OCI-LY3 (cell line): Measurements from ENCODE around the gene TRIM40.

Experiments
- H2AFZ ChIP-seq: fragments of 200-600, 300-600 bp; shearing (Covaris generic); 2 replicates; pipeline ENCODE4 v1.6.0; 2014; ENCODE audit warnings: antibody characterized with exemption, low read depth, low read length
- H3K27ac ChIP-seq: fragments of 200-600, 300-600 bp; sonication (generic); 2 replicates; pipeline ENCODE4 v1.5.1; 2014; ENCODE audit warnings: mild to moderate bottlenecking, low read length, moderate library complexity, mixed read lengths
- H3K27me3 ChIP-seq: fragments of 200-600, 300-600 bp; sonication (generic); 2 replicates; pipeline ENCODE4 v1.6.1; 2014; ENCODE audit warnings: low read depth, low read length, mixed read lengths
- H3K36me3 ChIP-seq: fragments of 200-600, 300-600 bp; sonication (generic); replicated peaks from 2 replicates; pipeline ENCODE3; 2014; ENCODE audit warnings: low read depth, low read length, mixed read lengths
- H3K4me1 ChIP-seq: fragments of 300-600, 200-600 bp; sonication (generic); 2 replicates; pipeline ENCODE4 v1.6.1; 2014; ENCODE audit warnings: low read length, mixed read lengths
- H3K4me2 ChIP-seq: fragments of 200-600, 300-600 bp; sonication (generic); 2 replicates; pipeline ENCODE4 v1.6.1; 2014; ENCODE audit warnings: low read length, mixed read lengths
- H3K4me3 ChIP-seq: fragments of 300-600, 200-600 bp; sonication (generic); 2 replicates; pipeline ENCODE4 v1.5.1; 2014; ENCODE audit warnings: antibody characterized with exemption, mild to moderate bottlenecking, low read length, moderate library complexity
- H3K79me2 ChIP-seq: fragments of 300-600, 200-600 bp; shearing (Covaris generic); 2 replicates; pipeline ENCODE4 v1.6.1; 2014; ENCODE audit warnings: mild to moderate bottlenecking, low read length, mixed read lengths
- H3K9ac ChIP-seq: fragments of 300-600, 200-600 bp; shearing (Covaris generic); 2 replicates; pipeline ENCODE4 v1.6.0; 2014; ENCODE audit warnings: mild to moderate bottlenecking, low read length, moderate library complexity
- H3K9me3 ChIP-seq: fragments of 200-600, 300-600 bp; shearing (Covaris generic); 2 replicates; pipeline ENCODE4 v1.6.1; 2014; ENCODE audit warnings: low read length, mixed read lengths; ENCODE audit not compliant: insufficient read depth
- H4K20me1 ChIP-seq: fragments of 200-600, 300-600 bp; sonication (generic); 2 replicates; pipeline ENCODE4 v1.6.1; 2016; ENCODE audit warnings: low read length, mixed read lengths; ENCODE audit not compliant: insufficient read depth
- EZH2phosphoT487 ChIP-seq: fragments of 200-600 bp; shearing (Covaris generic); IDR thresholded peaks from 2 replicates; pipeline ENCODE4 v1.6.1; 2018; ENCODE audit warnings: antibody characterized with exemption, mixed run types, low read depth
- TF ChIP-seq, protein P1 (sequence below): fragments of 200-600, 300-600 bp; sonication (generic); IDR thresholded peaks from 2 replicates; pipeline ENCODE4 v1.5.1; 2014; ENCODE audit warnings: antibody characterized with exemption, low read length, low read depth

Gene TRIM40

GRCh38 chr6:30121446-30122366 lies 14.2 kb upstream of the TRIM40 start:
- H3K27ac ChIP-seq = no peak overlapping the region
- H3K36me3 ChIP-seq = no peaks in the 10 kb centered on the region
- no peaks in the 10 kb centered on the region for H3K79me2 ChIP-seq
- no peaks in the 10 kb centered on the region for H3K4me1 ChIP-seq
- no peaks in the 10 kb centered on the region for H4K20me1 ChIP-seq
- H3K4me2 ChIP-seq = no peak overlapping the region
- no peaks in the 10 kb centered on the region for H3K27me3 ChIP-seq
- no peak overlapping the region for H3K4me3 ChIP-seq
- TF ChIP-seq, protein P1, sequence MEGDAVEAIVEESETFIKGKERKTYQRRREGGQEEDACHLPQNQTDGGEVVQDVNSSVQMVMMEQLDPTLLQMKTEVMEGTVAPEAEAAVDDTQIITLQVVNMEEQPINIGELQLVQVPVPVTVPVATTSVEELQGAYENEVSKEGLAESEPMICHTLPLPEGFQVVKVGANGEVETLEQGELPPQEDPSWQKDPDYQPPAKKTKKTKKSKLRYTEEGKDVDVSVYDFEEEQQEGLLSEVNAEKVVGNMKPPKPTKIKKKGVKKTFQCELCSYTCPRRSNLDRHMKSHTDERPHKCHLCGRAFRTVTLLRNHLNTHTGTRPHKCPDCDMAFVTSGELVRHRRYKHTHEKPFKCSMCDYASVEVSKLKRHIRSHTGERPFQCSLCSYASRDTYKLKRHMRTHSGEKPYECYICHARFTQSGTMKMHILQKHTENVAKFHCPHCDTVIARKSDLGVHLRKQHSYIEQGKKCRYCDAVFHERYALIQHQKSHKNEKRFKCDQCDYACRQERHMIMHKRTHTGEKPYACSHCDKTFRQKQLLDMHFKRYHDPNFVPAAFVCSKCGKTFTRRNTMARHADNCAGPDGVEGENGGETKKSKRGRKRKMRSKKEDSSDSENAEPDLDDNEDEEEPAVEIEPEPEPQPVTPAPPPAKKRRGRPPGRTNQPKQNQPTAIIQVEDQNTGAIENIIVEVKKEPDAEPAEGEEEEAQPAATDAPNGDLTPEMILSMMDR = no peak
- TF ChIP-seq EZH2phosphoT487 = no peak
- H3K9ac ChIP-seq = no peak overlapping the region
- H2AFZ ChIP-seq = no peak overlapping the region
- H3K9me3 ChIP-seq = no peaks in the 10 kb centered on the region

GRCh38 chr6:30122515-30122914 lies 13.4 kb upstream of the TRIM40 start:
- Histone ChIP-seq H3K36me3 (no peaks in the 10 kb centered on the region), H3K9me3 (no peaks in the 10 kb centered on the region), H3K4me3 (no peak overlapping the region), H3K4me1 (no peaks in the 10 kb centered on the region), H2AFZ (no peak overlapping the region), H4K20me1 (no peaks in the 10 kb centered on the region), H3K27me3 (no peaks in the 10 kb centered on the region), H3K4me2 (no peak overlapping the region), H3K9ac (no peak overlapping the region), H3K79me2 (no peaks in the 10 kb centered on the region), H3K27ac (no peak overlapping the region)
- TF ChIP-seq EZH2phosphoT487 = no peak
- TF ChIP-seq, protein P1 = no peak

- Histone ChIP-seq H3K4me3 (no peak overlapping the region), H3K4me2 (no peak overlapping the region), H3K36me3 (no peaks in the 10 kb centered on the region), H2AFZ (no peak overlapping the region), H4K20me1 (no peaks in the 10 kb centered on the region), H3K9ac (no peak overlapping the region), H3K27ac (no peak overlapping the region), H3K79me2 (no peaks in the 10 kb centered on the region), H3K27me3 (peaks cover 18% of the 10 kb centered on the region), H3K9me3 (no peaks in the 10 kb centered on the region), H3K4me1 (peaks cover 10% of the 10 kb centered on the region)
- TF ChIP-seq, protein P1 = no peak
- no peak for TF ChIP-seq EZH2phosphoT487
Measured at GRCh38 chr6:30127238-30128093, 8.5 kb upstream of the TRIM40 start.
